ENCODE data around the gene TUBB4B.

DNA sequence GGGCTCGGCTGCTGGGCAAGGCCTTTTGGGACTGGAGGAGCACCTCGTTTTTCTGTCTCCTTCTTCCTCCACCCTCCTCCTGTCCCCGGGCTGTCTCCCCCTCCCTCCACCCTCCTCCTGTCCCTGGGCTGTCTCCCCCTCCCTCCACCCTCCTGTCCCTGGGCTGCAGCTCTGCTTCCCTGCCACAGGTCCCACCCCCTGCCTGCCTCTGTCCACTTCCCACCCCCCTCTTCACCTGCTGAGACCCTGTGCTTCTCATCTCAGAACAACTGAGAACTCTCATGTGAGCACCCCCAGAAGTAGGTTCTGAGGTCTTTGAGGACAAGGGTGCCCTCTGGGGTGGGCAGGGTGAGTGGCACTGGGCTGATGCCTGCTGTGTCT lies 30.6 kb downstream of the TUBB4B start:
- TF ChIP-seq, protein P1, sequence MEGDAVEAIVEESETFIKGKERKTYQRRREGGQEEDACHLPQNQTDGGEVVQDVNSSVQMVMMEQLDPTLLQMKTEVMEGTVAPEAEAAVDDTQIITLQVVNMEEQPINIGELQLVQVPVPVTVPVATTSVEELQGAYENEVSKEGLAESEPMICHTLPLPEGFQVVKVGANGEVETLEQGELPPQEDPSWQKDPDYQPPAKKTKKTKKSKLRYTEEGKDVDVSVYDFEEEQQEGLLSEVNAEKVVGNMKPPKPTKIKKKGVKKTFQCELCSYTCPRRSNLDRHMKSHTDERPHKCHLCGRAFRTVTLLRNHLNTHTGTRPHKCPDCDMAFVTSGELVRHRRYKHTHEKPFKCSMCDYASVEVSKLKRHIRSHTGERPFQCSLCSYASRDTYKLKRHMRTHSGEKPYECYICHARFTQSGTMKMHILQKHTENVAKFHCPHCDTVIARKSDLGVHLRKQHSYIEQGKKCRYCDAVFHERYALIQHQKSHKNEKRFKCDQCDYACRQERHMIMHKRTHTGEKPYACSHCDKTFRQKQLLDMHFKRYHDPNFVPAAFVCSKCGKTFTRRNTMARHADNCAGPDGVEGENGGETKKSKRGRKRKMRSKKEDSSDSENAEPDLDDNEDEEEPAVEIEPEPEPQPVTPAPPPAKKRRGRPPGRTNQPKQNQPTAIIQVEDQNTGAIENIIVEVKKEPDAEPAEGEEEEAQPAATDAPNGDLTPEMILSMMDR (IDR thresholded peaks at IDR 0.05): no peak
- TF ChIP-seq BHLHE40 (IDR thresholded peaks at IDR 0.05; ENCODE audit: low read depth, low read length) (no peak), SMC3 (IDR thresholded peaks at IDR 0.05) (no peak), NR3C1 (IDR thresholded peaks at IDR 0.05) (no peak), ZSCAN20 (CRISPR knock-in tag; IDR thresholded peaks at IDR 0.05) (no peak), POLR2A (IDR thresholded peaks at IDR 0.05; ENCODE audit: low read length) (no peak), MYC (IDR thresholded peaks at IDR 0.05; ENCODE audit: borderline replicate concordance, low read length) (no peak)
- TF ChIP-seq, protein P2, sequence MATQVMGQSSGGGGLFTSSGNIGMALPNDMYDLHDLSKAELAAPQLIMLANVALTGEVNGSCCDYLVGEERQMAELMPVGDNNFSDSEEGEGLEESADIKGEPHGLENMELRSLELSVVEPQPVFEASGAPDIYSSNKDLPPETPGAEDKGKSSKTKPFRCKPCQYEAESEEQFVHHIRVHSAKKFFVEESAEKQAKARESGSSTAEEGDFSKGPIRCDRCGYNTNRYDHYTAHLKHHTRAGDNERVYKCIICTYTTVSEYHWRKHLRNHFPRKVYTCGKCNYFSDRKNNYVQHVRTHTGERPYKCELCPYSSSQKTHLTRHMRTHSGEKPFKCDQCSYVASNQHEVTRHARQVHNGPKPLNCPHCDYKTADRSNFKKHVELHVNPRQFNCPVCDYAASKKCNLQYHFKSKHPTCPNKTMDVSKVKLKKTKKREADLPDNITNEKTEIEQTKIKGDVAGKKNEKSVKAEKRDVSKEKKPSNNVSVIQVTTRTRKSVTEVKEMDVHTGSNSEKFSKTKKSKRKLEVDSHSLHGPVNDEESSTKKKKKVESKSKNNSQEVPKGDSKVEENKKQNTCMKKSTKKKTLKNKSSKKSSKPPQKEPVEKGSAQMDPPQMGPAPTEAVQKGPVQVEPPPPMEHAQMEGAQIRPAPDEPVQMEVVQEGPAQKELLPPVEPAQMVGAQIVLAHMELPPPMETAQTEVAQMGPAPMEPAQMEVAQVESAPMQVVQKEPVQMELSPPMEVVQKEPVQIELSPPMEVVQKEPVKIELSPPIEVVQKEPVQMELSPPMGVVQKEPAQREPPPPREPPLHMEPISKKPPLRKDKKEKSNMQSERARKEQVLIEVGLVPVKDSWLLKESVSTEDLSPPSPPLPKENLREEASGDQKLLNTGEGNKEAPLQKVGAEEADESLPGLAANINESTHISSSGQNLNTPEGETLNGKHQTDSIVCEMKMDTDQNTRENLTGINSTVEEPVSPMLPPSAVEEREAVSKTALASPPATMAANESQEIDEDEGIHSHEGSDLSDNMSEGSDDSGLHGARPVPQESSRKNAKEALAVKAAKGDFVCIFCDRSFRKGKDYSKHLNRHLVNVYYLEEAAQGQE (IDR thresholded peaks at IDR 0.05): no peak
- TF ChIP-seq, protein P3, sequence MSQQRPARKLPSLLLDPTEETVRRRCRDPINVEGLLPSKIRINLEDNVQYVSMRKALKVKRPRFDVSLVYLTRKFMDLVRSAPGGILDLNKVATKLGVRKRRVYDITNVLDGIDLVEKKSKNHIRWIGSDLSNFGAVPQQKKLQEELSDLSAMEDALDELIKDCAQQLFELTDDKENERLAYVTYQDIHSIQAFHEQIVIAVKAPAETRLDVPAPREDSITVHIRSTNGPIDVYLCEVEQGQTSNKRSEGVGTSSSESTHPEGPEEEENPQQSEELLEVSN (IDR thresholded peaks at IDR 0.05; ENCODE audit: borderline replicate concordance, low read depth): no peak
- TF ChIP-seq, protein P4, sequence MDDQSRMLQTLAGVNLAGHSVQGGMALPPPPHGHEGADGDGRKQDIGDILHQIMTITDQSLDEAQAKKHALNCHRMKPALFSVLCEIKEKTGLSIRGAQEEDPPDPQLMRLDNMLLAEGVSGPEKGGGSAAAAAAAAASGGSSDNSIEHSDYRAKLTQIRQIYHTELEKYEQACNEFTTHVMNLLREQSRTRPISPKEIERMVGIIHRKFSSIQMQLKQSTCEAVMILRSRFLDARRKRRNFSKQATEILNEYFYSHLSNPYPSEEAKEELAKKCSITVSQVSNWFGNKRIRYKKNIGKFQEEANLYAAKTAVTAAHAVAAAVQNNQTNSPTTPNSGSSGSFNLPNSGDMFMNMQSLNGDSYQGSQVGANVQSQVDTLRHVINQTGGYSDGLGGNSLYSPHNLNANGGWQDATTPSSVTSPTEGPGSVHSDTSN (IDR thresholded peaks at IDR 0.05): no peak
- TF ChIP-seq, protein P5, sequence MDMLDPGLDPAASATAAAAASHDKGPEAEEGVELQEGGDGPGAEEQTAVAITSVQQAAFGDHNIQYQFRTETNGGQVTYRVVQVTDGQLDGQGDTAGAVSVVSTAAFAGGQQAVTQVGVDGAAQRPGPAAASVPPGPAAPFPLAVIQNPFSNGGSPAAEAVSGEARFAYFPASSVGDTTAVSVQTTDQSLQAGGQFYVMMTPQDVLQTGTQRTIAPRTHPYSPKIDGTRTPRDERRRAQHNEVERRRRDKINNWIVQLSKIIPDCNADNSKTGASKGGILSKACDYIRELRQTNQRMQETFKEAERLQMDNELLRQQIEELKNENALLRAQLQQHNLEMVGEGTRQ (IDR thresholded peaks at IDR 0.05): no peak

Data from A549 (cell line).